DND-41 (cell line): ENCODE data around the gene KAZN.

ENCODE experiments used
- CTCF ChIP-seq: IDR thresholded peaks from 2 replicates; pipeline ENCODE4 v1.5.1; 2012; ENCODE audit warnings: borderline replicate concordance, low read length, moderate library complexity, mild to moderate bottlenecking; ENCODE audit not compliant: poor library complexity, severe bottlenecking; ENCODE audit errors: extremely low read depth
- EZH2 ChIP-seq: IDR thresholded peaks from 3 replicates; pipeline ENCODE4 v1.6.1; 2012; ENCODE audit warnings: borderline replicate concordance, low read depth, mild to moderate bottlenecking, moderate library complexity, low read length, inconsistent platforms; ENCODE audit not compliant: severe bottlenecking

GRCh38 chr1:14909920-14910460 is 311.5 kb downstream of the KAZN start:
- TF ChIP-seq CTCF, result no peak
- TF ChIP-seq EZH2, result no peak
